Endothelial cell of umbilical vein (primary cell): ENCODE results near the gene MOGAT1. TPM values are rescaled to one million over a fixed set of nuclear protein-coding genes. Genes with fewer than 3 reads are reported as not detected.

ENCODE experiments used
- BruUV-seq: library from RNA; stranded (reverse); fragments of 400-500 nt; replicated peaks from 2 replicates; lab custom pipeline; 2021; lab: Mats Ljungman, UMichigan
- CTCF ChIA-PET: fragments of 300-600, 350-600 bp; sonication (Branson Sonifier 250); formaldehyde crosslinking; loops from one replicate; lab custom pipeline; 2021; ENCODE audit warnings: antibody characterized with exemption, inconsistent platforms; lab: Charles Lee
- POLR2A ChIA-PET: fragments of 300-600, 350-600 bp; sonication (Branson Sonifier 250); formaldehyde crosslinking; loops from one replicate; lab custom pipeline; 2021; ENCODE audit warnings: antibody characterized with exemption, inconsistent platforms; lab: Charles Lee
- DNase-seq: peaks from one replicate; pipeline ENCODE4 v3.0.0-alpha.2; 2011; ENCODE audit warnings: low read depth, low spot score
- FAIRE-seq: peaks from 2 replicates; lab custom pipeline; 2011; peaks lifted over from hg19 to GRCh38; lab: Jason Lieb, UNC
- H2AFZ ChIP-seq: 2 replicates; pipeline ENCODE4 v1.6.0; 2012; ENCODE audit warnings: low read depth, low read length, control low read depth, inconsistent platforms
- H3K27ac ChIP-seq: 2 replicates; pipeline ENCODE4 v1.5.1; 2011; ENCODE audit warnings: low read depth, mild to moderate bottlenecking, control low read depth, low read length, moderate library complexity; ENCODE audit not compliant: insufficient read depth
- H3K27me3 ChIP-seq, 2 experiments: 2 replicates each; pipeline versions ENCODE4 v1.6.0 to v1.6.1; 2011; ENCODE audit warnings: low read length in 2 of 2, mixed read lengths in 1 of 2; ENCODE audit not compliant: control insufficient read depth in 2 of 2, insufficient read depth in 2 of 2
- H3K36me3 ChIP-seq, 2 experiments: 2 replicates in 1 of 2; 3 replicates in 1 of 2; pipeline ENCODE4 v1.5.1; 2011; ENCODE audit warnings: low read length in 2 of 2, mild to moderate bottlenecking in 1 of 2, moderate library complexity in 1 of 2; ENCODE audit not compliant: control insufficient read depth in 2 of 2, insufficient read depth in 2 of 2; ENCODE audit errors: extremely low read depth in 1 of 2
- H3K4me1 ChIP-seq: 3 replicates; pipeline ENCODE4 v1.5.1; 2011; ENCODE audit warnings: mild to moderate bottlenecking, low read length; ENCODE audit not compliant: control insufficient read depth, insufficient read depth; ENCODE audit errors: extremely low read depth
- H3K4me2 ChIP-seq: 2 replicates; pipeline ENCODE4 v1.6.1; 2011; ENCODE audit warnings: low read length, control low read depth, mixed read lengths; ENCODE audit not compliant: insufficient read depth
- H3K4me3 ChIP-seq, 3 experiments: fragments of 200-600 bp in 1 of 3; sonication (generic), shearing (Covaris generic) in 1 of 3; replicated peaks in 1 of 3; 2 replicates each; pipeline ENCODE4 v1.5.1; 2011 to 2016; ENCODE audit warnings: control low read depth in 3 of 3, low read length in 3 of 3, mild to moderate bottlenecking in 2 of 3, inconsistent platforms in 1 of 3, low read depth in 1 of 3, moderate library complexity in 1 of 3; ENCODE audit not compliant: insufficient read depth in 1 of 3
- H3K79me2 ChIP-seq: 2 replicates; pipeline ENCODE4 v1.6.0; 2012; ENCODE audit warnings: low read length, inconsistent platforms; ENCODE audit not compliant: control insufficient read depth, insufficient read depth
- H3K9ac ChIP-seq: replicated peaks from 2 replicates; pipeline ENCODE3; 2011; ENCODE audit warnings: low read length, control low read depth; ENCODE audit not compliant: insufficient read depth; ENCODE audit errors: extremely low read depth
- H3K9me1 ChIP-seq: replicated peaks from 3 replicates; pipeline ENCODE4 v1.6.0; 2011; ENCODE audit warnings: mild to moderate bottlenecking, low read length; ENCODE audit not compliant: control insufficient read depth, insufficient read depth; ENCODE audit errors: extremely low read depth
- H3K9me3 ChIP-seq: replicated peaks from 2 replicates; pipeline ENCODE4 v1.5.1; 2012; ENCODE audit warnings: low read length, inconsistent platforms; ENCODE audit not compliant: control insufficient read depth, insufficient read depth
- H4K20me1 ChIP-seq: replicated peaks from 2 replicates; pipeline ENCODE3; 2011; ENCODE audit warnings: mild to moderate bottlenecking, low read length; ENCODE audit not compliant: control insufficient read depth, insufficient read depth; ENCODE audit errors: extremely low read depth
- CTCF ChIP-seq, 2 donors: IDR thresholded peaks; 1 replicate in 1 of 2; 2 replicates in 1 of 2; pipeline ENCODE4 v1.5.1; 2011; ENCODE audit warnings: low read length in 2 of 2, mild to moderate bottlenecking in 2 of 2, moderate library complexity in 2 of 2, control low read depth in 1 of 2, inconsistent platforms in 1 of 2, low read depth in 1 of 2; ENCODE audit not compliant: insufficient read depth in 1 of 2; ENCODE audit errors: extremely low read depth in 1 of 2
- EZH2 ChIP-seq: IDR thresholded peaks from 2 replicates; pipeline ENCODE4 v1.6.1; 2012; ENCODE audit warnings: borderline replicate concordance, low read depth, mild to moderate bottlenecking, moderate library complexity, low read length, inconsistent platforms; ENCODE audit not compliant: severe bottlenecking
- FOS ChIP-seq: IDR thresholded peaks from 2 replicates; pipeline ENCODE4 v1.6.1; 2011; ENCODE audit warnings: mild to moderate bottlenecking, low read length, moderate library complexity, borderline replicate concordance; ENCODE audit not compliant: insufficient read depth
- GATA2 ChIP-seq: IDR thresholded peaks from 2 replicates; pipeline ENCODE4 v1.7.0; 2011; ENCODE audit warnings: low read depth, mild to moderate bottlenecking, moderate library complexity, mixed read lengths, low read length; ENCODE audit not compliant: insufficient read length, insufficient read depth
- JUN ChIP-seq: IDR thresholded peaks from 2 replicates; pipeline ENCODE4 v1.6.1; 2011; ENCODE audit warnings: borderline replicate concordance, low read depth; ENCODE audit not compliant: insufficient read length, insufficient read depth
- MAX ChIP-seq: IDR thresholded peaks from 2 replicates; pipeline ENCODE4 v1.6.1; 2011; ENCODE audit not compliant: insufficient read depth, insufficient read length
- MYC ChIP-seq: IDR thresholded peaks from one replicate; pipeline ENCODE4 v1.6.1; 2011; ENCODE audit warnings: mild to moderate bottlenecking, low read depth, low read length
- POLR2A ChIP-seq: IDR thresholded peaks from 2 replicates; pipeline ENCODE4 v1.6.1; 2012; ENCODE audit warnings: low read depth, mild to moderate bottlenecking, control low read depth, low read length
- POLR2AphosphoS5 ChIP-seq: IDR thresholded peaks from 2 replicates; pipeline ENCODE4 v1.6.1; 2012; ENCODE audit warnings: low read depth, mild to moderate bottlenecking, control low read depth, low read length, moderate library complexity; ENCODE audit not compliant: insufficient read depth
- dilution Hi-C: fragments of 300-500 bp; cut with MboI; formaldehyde crosslinking; loops from one replicate; pipeline ENCODE4 v1.15.0; 2019; ENCODE audit warnings: low sequenced_read_pairs; ENCODE audit not compliant: extremely low pct_ligation_motif_present
- intact Hi-C: fragments of 100-400 bp; cut with micrococcal nuclease; formaldehyde crosslinking; loops from one replicate; pipeline ENCODE4 v1.10.0; 2022
- polyA plus RNA-seq, 4 experiments: library from polyadenylated mRNA; depleted of rRNA in 3 of 4; stranded (reverse) in 3 of 4; unstranded in 1 of 4; fragments of >200 nt; gene quantifications; 2 replicates each; pipeline versions ENCODE4 v1.2.1 to v1.2.3, GENCODE V29; 2011 to 2012; ENCODE audit warnings: missing spikeins in 1 of 4
- total RNA-seq: library from RNA; stranded (reverse); gene quantifications from 2 replicates; pipeline ENCODE4 v1.2.3, GENCODE V29; 2021

Gene MOGAT1
- total and polyA plus RNA-seq, 2 donors (not counting 3 experiments of a cell fraction or from before 2014, with no cell fraction given) = not detected

GRCh38 chr2:222655787-222656525 lies 15.5 kb upstream of the MOGAT1 start, which contains the start of gene FARSB:
Gene FARSB (minus strand): TSS chr2:222656092. CDS start chr2:222656073, 19 bp downstream.
- peak within 1 kb of the TSS; percentile 47 to 95 (median 92) for H3K4me3 ChIP-seq
- peaks cover 48% of the 10 kb centered on the region for H3K79me2 ChIP-seq
- no peaks in the 10 kb centered on the region for H4K20me1 ChIP-seq
- intact Hi-C loops (loop anchor here (1.0 to 10.0 kb wide), 4 partner anchors 35 to 1749 kb away; partner anchors contain the start of gene FAM124B), dilution Hi-C loops (no loop called here)
- no peaks in the 10 kb centered on the region for H3K27me3 ChIP-seq
- no peaks in the 10 kb centered on the region for H3K9me3 ChIP-seq
- peaks cover 34% of the 10 kb centered on the region for H3K4me1 ChIP-seq
- POLR2A ChIA-PET = no interaction called here
- CTCF ChIA-PET = interaction anchor here (4.0 kb wide), 1 partner anchor 35 kb away, joined by 11 read pairs; no protein-coding TSS in a partner anchor
- DNase-seq (peak; percentile 97), FAIRE-seq (peak; percentile 90)
- BruUV-seq = no TSS peak
- peak within 1 kb of the TSS; percentile 100 for H3K9ac ChIP-seq
- H2AFZ ChIP-seq = peak within 1 kb of the TSS; percentile 88
- no peaks in the 10 kb centered on the region for H3K36me3 ChIP-seq
- H3K9me1 ChIP-seq = no peaks in the 10 kb centered on the region
- TF ChIP-seq POLR2A (peak; percentile 64), MAX (peak; percentile 81), MYC (peak; percentile 98), JUN (no peak), GATA2 (no peak), FOS (no peak), EZH2 (no peak), CTCF (IDR thresholded peaks at IDR 0.05; ENCODE audit: extremely low read depth in 1 of 2, insufficient read depth in 1 of 2, low read depth in 1 of 2, low read length in 2 of 2) (no peak), POLR2AphosphoS5 (peak; percentile 73)
- peak within 1 kb of the TSS; percentile 99 for H3K27ac ChIP-seq
- H3K4me2 ChIP-seq = peak within 1 kb of the TSS; percentile 82
